Sigmoid colon (tissue), 4 donors: ENCODE measurements around the gene LIMD2.

ENCODE experiments used
- EP300 ChIP-seq, 4 donors: sonication (generic); formaldehyde crosslinking; IDR thresholded peaks; one replicate each; pipeline ENCODE4 v1.6.1; 2017; ENCODE audit warnings: antibody characterized with exemption in 4 of 4
- POLR2A ChIP-seq, 2 donors: fragments of 450-650 bp; IDR thresholded peaks; one replicate each; pipeline ENCODE4 v1.6.1; 2016; ENCODE audit warnings: antibody characterized with exemption in 2 of 2, mild to moderate bottlenecking in 2 of 2, moderate library complexity in 2 of 2
- POLR2AphosphoS5 ChIP-seq, 4 donors: sonication (generic); formaldehyde crosslinking; IDR thresholded peaks; one replicate each; pipeline ENCODE4 v1.6.1; 2017; ENCODE audit warnings: antibody characterized with exemption in 4 of 4
- TF ChIP-seq, protein P1 (sequence below), 4 experiments: fragments of 450-650 bp in 3 of 4; fragments of 200-600 bp in 1 of 4; IDR thresholded peaks; one replicate each; pipeline ENCODE4 v1.5.1; 2016 to 2019; ENCODE audit warnings: antibody characterized with exemption in 4 of 4, mild to moderate bottlenecking in 3 of 4, moderate library complexity in 2 of 4

DNA sequence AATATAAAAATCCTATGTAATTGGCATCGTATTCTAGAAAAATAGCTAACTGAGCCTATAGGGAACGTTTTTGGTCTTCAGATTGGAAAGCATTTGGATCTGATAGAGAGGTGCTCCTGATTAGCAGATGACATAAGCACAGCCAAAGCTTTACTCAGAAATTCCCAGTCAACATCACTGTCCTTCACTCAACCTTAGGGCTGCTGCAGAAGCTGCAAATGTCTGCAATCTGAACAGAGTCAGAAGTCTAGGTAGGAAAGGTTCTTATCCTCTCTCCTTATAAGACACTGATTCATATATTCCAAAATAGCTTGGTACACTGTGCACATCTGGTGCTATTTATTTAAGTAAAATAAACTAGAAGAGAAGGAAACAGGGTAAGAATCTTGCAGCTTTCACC lies 22.5 kb upstream of the LIMD2 start:
- TF ChIP-seq, protein P1, sequence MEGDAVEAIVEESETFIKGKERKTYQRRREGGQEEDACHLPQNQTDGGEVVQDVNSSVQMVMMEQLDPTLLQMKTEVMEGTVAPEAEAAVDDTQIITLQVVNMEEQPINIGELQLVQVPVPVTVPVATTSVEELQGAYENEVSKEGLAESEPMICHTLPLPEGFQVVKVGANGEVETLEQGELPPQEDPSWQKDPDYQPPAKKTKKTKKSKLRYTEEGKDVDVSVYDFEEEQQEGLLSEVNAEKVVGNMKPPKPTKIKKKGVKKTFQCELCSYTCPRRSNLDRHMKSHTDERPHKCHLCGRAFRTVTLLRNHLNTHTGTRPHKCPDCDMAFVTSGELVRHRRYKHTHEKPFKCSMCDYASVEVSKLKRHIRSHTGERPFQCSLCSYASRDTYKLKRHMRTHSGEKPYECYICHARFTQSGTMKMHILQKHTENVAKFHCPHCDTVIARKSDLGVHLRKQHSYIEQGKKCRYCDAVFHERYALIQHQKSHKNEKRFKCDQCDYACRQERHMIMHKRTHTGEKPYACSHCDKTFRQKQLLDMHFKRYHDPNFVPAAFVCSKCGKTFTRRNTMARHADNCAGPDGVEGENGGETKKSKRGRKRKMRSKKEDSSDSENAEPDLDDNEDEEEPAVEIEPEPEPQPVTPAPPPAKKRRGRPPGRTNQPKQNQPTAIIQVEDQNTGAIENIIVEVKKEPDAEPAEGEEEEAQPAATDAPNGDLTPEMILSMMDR (IDR thresholded peaks at IDR 0.05): no peak
- no peak for TF ChIP-seq POLR2A (IDR thresholded peaks at IDR 0.05)
- TF ChIP-seq POLR2AphosphoS5 (IDR thresholded peaks at IDR 0.05): no peak
- TF ChIP-seq EP300 (IDR thresholded peaks at IDR 0.05): no peak
